ENCODE measurements around the gene PSMB4.
"Not testable (repeated sequence)": the region's sequence is repeated elsewhere in the genome, so short reads cannot be mapped to it uniquely, and the experiment has no call there.

PSMB4 gene

DNA sequence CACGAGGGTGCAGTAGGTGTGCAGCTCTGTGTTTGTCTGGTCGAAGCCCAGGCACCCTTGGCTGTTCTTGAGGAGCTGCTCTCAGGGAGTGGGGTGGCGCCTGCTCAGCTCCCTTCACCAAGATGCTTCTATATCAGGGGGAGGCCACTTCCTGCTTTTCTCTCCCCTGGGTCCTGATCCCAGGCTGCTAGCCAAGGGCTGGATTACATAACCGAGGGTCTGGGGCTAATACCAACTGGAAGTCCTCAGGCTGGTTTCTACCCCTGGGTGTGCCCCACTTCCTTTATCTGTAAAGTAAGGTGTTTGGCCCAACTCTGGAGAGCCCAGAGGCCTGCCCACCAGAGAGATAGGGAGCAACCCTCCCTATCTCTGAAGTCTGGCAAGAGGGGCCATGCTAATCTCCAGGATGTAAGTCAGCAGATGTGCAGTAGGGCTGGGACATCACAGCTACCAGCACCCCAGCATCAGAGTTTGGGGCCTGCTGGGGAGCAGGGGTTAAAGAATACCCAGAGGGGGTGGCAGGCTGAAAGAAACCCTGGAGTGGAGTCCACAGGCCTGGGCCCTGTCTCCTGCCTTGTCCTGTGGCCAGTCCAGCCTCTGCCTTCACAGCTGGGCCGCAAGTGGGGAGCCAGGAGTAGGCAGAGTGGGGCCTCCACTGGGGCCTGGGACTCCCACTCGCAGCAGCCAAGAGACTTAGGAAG, 29.0 kb upstream of the PSMB4 start:
- Mint-ChIP-seq H3K27me3 (peaks cover 0 to 11% of the 10 kb centered on the region in 2 donors), H3K4me1 (ENCODE audit: low read depth in 2 of 2) (no peaks in the 10 kb centered on the region), H3K36me3 (ENCODE audit: insufficient read depth) (peaks cover 2% of the 10 kb centered on the region), H3K27ac (peak overlapping the region in 1 of 2 donors; percentile 62), H3K9me3 (no peaks in the 10 kb centered on the region), H3K4me3 (no peak overlapping the region)
- ATAC-seq (replicated peaks) (no peak), DNase-seq (no peak)

- Mint-ChIP-seq H3K36me3 (ENCODE audit: insufficient read depth) (peaks cover 4% of the 10 kb centered on the region), H3K4me1 (ENCODE audit: low read depth in 2 of 2) (no peaks in the 10 kb centered on the region), H3K27me3 (peaks cover 0 to 5% of the 10 kb centered on the region in 2 donors), H3K4me3 (no peak overlapping the region), H3K9me3 (no peaks in the 10 kb centered on the region), H3K27ac (peak overlapping the region in 1 of 2 donors; percentile 3)
- ATAC-seq (replicated peaks), result no peak
- no peak for DNase-seq
Measured at GRCh38 chr1:151371370-151372057, 27.9 kb upstream of the PSMB4 start.

- Mint-ChIP-seq H3K27me3 (peaks cover 0 to 13% of the 10 kb centered on the region in 2 donors), H3K27ac (peak within 1 kb of the TSS; percentile 22 to 65)
- DNase-seq, result no peak
Measured at GRCh38 chr1:151372058-151372934, 27.1 kb upstream of the PSMB4 start, which contains the start of gene SELENBP1. Gene SELENBP1 (minus strand): TSS chr1:151372705. CDS start chr1:151372641, 64 bp downstream.

GRCh38 chr1:151373196-151373595, 26.2 kb upstream of the PSMB4 start:
- peaks cover 4% of the 10 kb centered on the region for H3K36me3 Mint-ChIP-seq (ENCODE audit: insufficient read depth)
- H3K4me1 Mint-ChIP-seq (ENCODE audit: low read depth in 2 of 2), result no peaks in the 10 kb centered on the region
- ATAC-seq (replicated peaks) (no peak), DNase-seq (no peak)
- no peak overlapping the region for H3K4me3 Mint-ChIP-seq
- peak overlapping the region in 1 of 2 donors; percentile 65 for H3K27ac Mint-ChIP-seq
- no peaks in the 10 kb centered on the region for H3K9me3 Mint-ChIP-seq
- peaks cover 0 to 17% of the 10 kb centered on the region in 2 donors for H3K27me3 Mint-ChIP-seq

More at GRCh38 chr1:151372058-151372934, 27.1 kb upstream of the PSMB4 start, which contains the start of gene SELENBP1:
- Mint-ChIP-seq H3K4me1 (ENCODE audit: low read depth in 2 of 2) (no peaks in the 10 kb centered on the region), H3K9me3 (no peaks in the 10 kb centered on the region), H3K4me3 (no peak within 1 kb of the TSS), H3K36me3 (ENCODE audit: insufficient read depth) (peaks cover 4% of the 10 kb centered on the region)
- no peak for ATAC-seq (replicated peaks)

- Mint-ChIP-seq H3K27ac (no peak overlapping the region), H3K4me1 (ENCODE audit: low read depth in 2 of 2) (no peaks in the 10 kb centered on the region), H3K36me3 (ENCODE audit: insufficient read depth) (peaks cover 4% of the 10 kb centered on the region), H3K27me3 (peaks cover 0 to 17% of the 10 kb centered on the region in 2 donors), H3K9me3 (no peaks in the 10 kb centered on the region), H3K4me3 (no peak overlapping the region)
- DNase-seq (no peak), ATAC-seq (replicated peaks) (no peak)
Measured at GRCh38 chr1:151377150-151377884, 22.1 kb upstream of the PSMB4 start.

- Mint-ChIP-seq H3K36me3 (ENCODE audit: insufficient read depth) (no peaks in the 10 kb centered on the region), H3K27ac (no peak overlapping the region), H3K27me3 (no peaks in the 10 kb centered on the region), H3K9me3 (no peaks in the 10 kb centered on the region), H3K4me1 (ENCODE audit: low read depth in 2 of 2) (no peaks in the 10 kb centered on the region), H3K4me3 (no peak overlapping the region)
- no peak for ATAC-seq (replicated peaks)
- DNase-seq, result no peak
Measured at GRCh38 chr1:151384584-151384983, 14.8 kb upstream of the PSMB4 start.

DNA sequence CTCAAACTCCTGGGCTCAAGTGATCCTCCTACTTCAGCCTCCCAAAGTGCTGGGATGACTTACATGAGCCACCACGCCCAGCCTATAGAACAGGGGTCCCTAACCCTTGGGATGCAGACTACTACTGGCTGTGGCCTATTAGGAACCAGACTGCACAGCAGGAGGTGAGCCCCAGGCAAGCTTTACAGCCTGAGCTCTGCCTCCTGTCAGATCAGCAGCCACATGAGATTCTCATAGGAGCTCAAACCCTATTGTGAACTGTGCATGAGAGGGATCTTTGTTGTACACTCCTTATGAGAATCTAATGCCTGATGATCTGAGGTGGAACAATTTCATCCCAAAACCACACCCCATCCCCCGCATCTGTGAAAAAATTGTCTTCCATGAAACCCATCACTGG, 13.4 kb upstream of the PSMB4 start:
- H3K27me3 Mint-ChIP-seq, result no peaks in the 10 kb centered on the region
- ATAC-seq (replicated peaks) (no peak), DNase-seq (no peak)
- no peaks in the 10 kb centered on the region for H3K36me3 Mint-ChIP-seq (ENCODE audit: insufficient read depth)
- no peaks in the 10 kb centered on the region for H3K9me3 Mint-ChIP-seq
- H3K4me1 Mint-ChIP-seq (ENCODE audit: low read depth in 2 of 2), result no peaks in the 10 kb centered on the region
- no peak overlapping the region for H3K27ac Mint-ChIP-seq
- no peak overlapping the region for H3K4me3 Mint-ChIP-seq

DNA sequence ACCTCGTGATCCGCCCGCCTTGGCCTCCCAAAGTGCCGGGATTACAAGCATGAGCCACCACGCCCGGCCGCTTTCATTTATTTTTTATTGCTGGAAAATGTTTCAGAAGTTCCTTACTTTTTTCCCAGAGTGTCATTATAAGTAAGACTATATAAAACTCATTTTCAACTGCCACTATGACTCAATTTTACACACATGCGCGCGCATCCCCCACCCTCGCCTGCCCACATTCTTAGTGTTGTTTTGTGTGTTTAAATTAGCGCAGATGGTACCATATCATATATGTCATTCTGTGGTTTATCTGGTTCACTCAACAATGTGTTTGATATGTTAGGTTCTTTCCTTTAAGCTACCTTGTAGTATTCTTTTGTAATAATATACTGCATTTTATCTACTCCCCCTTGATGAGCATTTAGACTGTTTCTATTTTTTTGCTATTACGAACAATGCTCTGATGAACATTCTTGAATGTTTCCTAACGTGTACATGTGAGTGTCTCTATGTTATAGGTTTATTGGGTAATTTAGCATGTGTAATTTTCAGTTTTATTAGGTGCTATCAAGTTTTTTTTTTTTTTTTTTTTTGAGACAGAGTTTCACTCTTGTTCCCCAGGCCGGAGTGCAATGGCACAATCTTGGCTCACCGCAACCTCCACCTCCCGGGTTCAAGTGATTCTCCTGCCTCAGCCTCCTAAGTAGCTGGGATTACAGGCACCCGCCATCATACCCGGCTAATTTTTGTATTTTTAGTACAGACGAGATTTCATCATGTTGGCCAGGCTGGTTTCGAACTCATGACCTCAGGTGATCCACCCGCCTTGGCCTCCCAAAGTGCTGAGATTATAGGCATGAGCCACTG, 8.9 kb upstream of the PSMB4 start:
- ATAC-seq (replicated peaks); H3K9me3 Mint-ChIP-seq; H3K27ac Mint-ChIP-seq; H3K27me3 Mint-ChIP-seq; DNase-seq; H3K36me3 Mint-ChIP-seq (ENCODE audit: insufficient read depth); H3K4me1 Mint-ChIP-seq (ENCODE audit: low read depth in 2 of 2); H3K4me3 Mint-ChIP-seq: not testable (repeated sequence)

- no peak for ATAC-seq (replicated peaks)
- no peak for DNase-seq
- H3K27ac Mint-ChIP-seq, result no peak overlapping the region
- H3K36me3 Mint-ChIP-seq (ENCODE audit: insufficient read depth), result peaks cover 6% of the 10 kb centered on the region
- no peak overlapping the region for H3K4me3 Mint-ChIP-seq
- no peaks in the 10 kb centered on the region for H3K4me1 Mint-ChIP-seq (ENCODE audit: low read depth in 2 of 2)
- no peaks in the 10 kb centered on the region for H3K27me3 Mint-ChIP-seq
- H3K9me3 Mint-ChIP-seq, result no peaks in the 10 kb centered on the region
Measured at GRCh38 chr1:151391079-151391563, 8.3 kb upstream of the PSMB4 start.

DNA sequence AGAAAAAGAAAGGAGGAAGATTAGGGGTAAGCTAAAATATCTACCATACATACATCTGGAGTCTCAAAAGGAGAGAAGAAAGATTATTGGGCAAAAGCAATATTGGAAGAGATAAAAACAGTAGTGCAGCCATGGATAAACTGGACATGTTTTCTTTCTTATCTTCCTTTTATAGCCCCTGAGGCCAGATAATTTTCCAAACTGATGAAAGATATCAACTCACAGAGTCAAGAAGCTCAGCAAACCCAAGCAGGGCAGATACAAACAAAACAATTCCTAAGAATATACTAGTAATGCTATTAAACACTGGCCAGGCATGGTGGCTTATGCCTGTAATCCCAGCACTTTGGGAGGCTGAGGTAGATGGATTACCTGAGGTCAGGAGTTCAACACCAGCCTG, 5.8 kb upstream of the PSMB4 start:
- Mint-ChIP-seq H3K9me3 (no peaks in the 10 kb centered on the region), H3K36me3 (ENCODE audit: insufficient read depth) (peaks cover 6% of the 10 kb centered on the region), H3K4me3 (no peak overlapping the region), H3K27me3 (no peaks in the 10 kb centered on the region), H3K4me1 (ENCODE audit: low read depth in 2 of 2) (no peaks in the 10 kb centered on the region), H3K27ac (no peak overlapping the region)
- DNase-seq, result no peak
- no peak for ATAC-seq (replicated peaks)

DNA sequence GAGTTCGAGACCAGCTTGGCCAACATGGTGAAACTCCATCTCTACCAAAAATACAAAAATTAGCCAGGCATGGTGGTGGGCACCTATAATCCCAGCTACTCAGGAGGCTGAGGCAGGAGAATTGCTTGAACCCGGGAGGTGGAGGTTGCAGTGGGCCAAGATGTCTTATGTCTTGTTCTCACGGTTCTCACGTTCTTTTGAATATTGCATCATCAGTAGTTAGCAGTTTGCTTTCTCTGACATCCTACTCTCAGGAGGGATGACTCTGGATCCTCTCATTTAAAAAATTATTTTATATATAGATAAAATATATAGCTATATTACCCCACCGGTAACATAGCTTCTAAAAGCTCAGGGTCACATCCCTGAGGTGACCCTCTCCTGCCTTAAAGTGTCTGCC, 3.1 kb upstream of the PSMB4 start:
- not testable (repeated sequence) for DNase-seq; H3K9me3 Mint-ChIP-seq; H3K4me3 Mint-ChIP-seq; H3K27me3 Mint-ChIP-seq; ATAC-seq (replicated peaks); H3K27ac Mint-ChIP-seq
- Mint-ChIP-seq H3K4me1 (ENCODE audit: low read depth in 2 of 2) (peaks cover 16 to 21% of the 10 kb centered on the region in 2 donors), H3K36me3 (ENCODE audit: insufficient read depth) (peaks cover 33% of the 10 kb centered on the region)

DNA sequence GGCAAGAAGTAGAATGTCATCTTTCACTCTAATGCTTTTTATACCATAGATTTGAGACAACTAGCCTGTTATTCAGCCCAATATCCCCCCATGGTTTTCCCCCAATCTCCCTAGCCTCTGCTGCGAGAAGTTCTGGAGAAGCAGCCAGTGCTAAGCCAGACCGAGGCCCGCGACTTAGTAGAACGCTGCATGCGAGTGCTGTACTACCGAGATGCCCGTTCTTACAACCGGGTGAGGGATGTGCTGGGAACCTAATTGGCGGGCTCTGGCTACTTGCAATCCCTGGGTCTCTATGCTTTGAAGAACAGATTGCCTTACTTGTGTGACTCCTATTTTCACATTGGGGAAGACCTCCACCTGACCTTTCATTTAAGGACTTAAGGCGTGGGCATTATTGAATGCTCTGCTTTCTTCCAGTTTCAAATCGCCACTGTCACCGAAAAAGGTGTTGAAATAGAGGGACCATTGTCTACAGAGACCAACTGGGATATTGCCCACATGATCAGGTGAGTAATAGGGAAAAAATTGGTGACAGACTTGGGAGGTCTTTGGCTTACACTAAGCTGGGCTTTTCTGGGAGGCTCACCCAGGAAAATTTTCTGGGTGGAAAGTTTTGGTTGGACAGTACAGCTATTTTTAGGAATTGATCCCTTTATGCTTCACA, 1.9 kb downstream of the PSMB4 start:
- no peak for DNase-seq
- H3K36me3 Mint-ChIP-seq (ENCODE audit: insufficient read depth), result peaks cover 58% of the 10 kb centered on the region

More for the DNA sequence above, 1.9 kb downstream of the PSMB4 start:
- no peak for ATAC-seq (replicated peaks)
- H3K4me1 Mint-ChIP-seq (ENCODE audit: low read depth in 2 of 2), result peaks cover 18 to 22% of the 10 kb centered on the region in 2 donors
- H3K9me3 Mint-ChIP-seq, result no peaks in the 10 kb centered on the region
- no peaks in the 10 kb centered on the region for H3K27me3 Mint-ChIP-seq
- H3K4me3 Mint-ChIP-seq, result peak overlapping the region; percentile 99 to 100
- peak overlapping the region; percentile 100 for H3K27ac Mint-ChIP-seq

Data from effector memory CD8-positive, alpha-beta T cell (primary cell).